IMR-90 (cell line): Measurements from ENCODE around the gene C7.

ENCODE experiments used
- CEBPB ChIP-seq: IDR thresholded peaks from 2 replicates; pipeline ENCODE4 v1.6.1; 2012; ENCODE audit warnings: low read depth, low read length, improper control_type of control experiment
- CHD1 ChIP-seq: IDR thresholded peaks from 2 replicates; pipeline ENCODE4 v1.6.1; 2012; ENCODE audit warnings: low read depth, low read length, improper control_type of control experiment
- ELK1 ChIP-seq: fragments of 150-350 bp; IDR thresholded peaks from 2 replicates; pipeline ENCODE4 v1.6.1; 2016; ENCODE audit warnings: low read depth, mild to moderate bottlenecking, low read length, moderate library complexity, borderline replicate concordance
- MAFK ChIP-seq: IDR thresholded peaks from 2 replicates; pipeline ENCODE4 v1.6.1; 2012; ENCODE audit warnings: low read depth, low read length, improper control_type of control experiment
- MXI1 ChIP-seq: IDR thresholded peaks from 2 replicates; pipeline ENCODE4 v1.6.1; 2012; ENCODE audit warnings: low read depth, mild to moderate bottlenecking, low read length, moderate library complexity, borderline replicate concordance
- NFE2L2 ChIP-seq: fragments of 150-350 bp; IDR thresholded peaks from 2 replicates; pipeline ENCODE4 v1.6.1; 2016; ENCODE audit warnings: low read depth, mild to moderate bottlenecking, low read length
- POLR2A ChIP-seq: IDR thresholded peaks from 2 replicates; pipeline ENCODE4 v1.6.1; 2012; ENCODE audit warnings: mild to moderate bottlenecking, low read depth, low read length
- RAD21 ChIP-seq: IDR thresholded peaks from 2 replicates; pipeline ENCODE4 v1.6.1; 2012; ENCODE audit warnings: low read length, improper control_type of control experiment
- RCOR1 ChIP-seq: IDR thresholded peaks from 2 replicates; pipeline ENCODE4 v1.6.1; 2012; ENCODE audit warnings: mild to moderate bottlenecking, low read length, improper control_type of control experiment; ENCODE audit not compliant: insufficient replicate concordance
- RFX5 ChIP-seq: IDR thresholded peaks from 2 replicates; pipeline ENCODE4 v1.8.0; 2012; ENCODE audit warnings: low read depth, mild to moderate bottlenecking, low read length, moderate library complexity
- SMC3 ChIP-seq: fragments of 150-350 bp; IDR thresholded peaks from 2 replicates; pipeline ENCODE4 v1.6.1; 2016; ENCODE audit warnings: low read depth, mild to moderate bottlenecking, antibody characterized with exemption, low read length, moderate library complexity
- TF ChIP-seq, protein P1 (sequence below): conservative IDR thresholded peaks from 2 replicates; pipeline ENCODE4 v1.5.1; 2012; ENCODE audit warnings: mild to moderate bottlenecking, low read depth, low read length, improper control_type of control experiment
- TF ChIP-seq, protein P2 (sequence below): fragments of 150-350 bp; IDR thresholded peaks from 2 replicates; pipeline ENCODE4 v1.6.1; 2017; ENCODE audit warnings: mild to moderate bottlenecking, antibody characterized with exemption, low read length, low read depth

GRCh38 chr5:40866844-40867243 lies 42.5 kb upstream of the C7 start:
- TF ChIP-seq, protein P1, sequence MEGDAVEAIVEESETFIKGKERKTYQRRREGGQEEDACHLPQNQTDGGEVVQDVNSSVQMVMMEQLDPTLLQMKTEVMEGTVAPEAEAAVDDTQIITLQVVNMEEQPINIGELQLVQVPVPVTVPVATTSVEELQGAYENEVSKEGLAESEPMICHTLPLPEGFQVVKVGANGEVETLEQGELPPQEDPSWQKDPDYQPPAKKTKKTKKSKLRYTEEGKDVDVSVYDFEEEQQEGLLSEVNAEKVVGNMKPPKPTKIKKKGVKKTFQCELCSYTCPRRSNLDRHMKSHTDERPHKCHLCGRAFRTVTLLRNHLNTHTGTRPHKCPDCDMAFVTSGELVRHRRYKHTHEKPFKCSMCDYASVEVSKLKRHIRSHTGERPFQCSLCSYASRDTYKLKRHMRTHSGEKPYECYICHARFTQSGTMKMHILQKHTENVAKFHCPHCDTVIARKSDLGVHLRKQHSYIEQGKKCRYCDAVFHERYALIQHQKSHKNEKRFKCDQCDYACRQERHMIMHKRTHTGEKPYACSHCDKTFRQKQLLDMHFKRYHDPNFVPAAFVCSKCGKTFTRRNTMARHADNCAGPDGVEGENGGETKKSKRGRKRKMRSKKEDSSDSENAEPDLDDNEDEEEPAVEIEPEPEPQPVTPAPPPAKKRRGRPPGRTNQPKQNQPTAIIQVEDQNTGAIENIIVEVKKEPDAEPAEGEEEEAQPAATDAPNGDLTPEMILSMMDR = no peak
- TF ChIP-seq SMC3 (no peak), RAD21 (no peak), MAFK (no peak), ELK1 (no peak), RFX5 (no peak), RCOR1 (no peak), CEBPB (no peak), MXI1 (no peak), POLR2A (no peak), CHD1 (no peak), NFE2L2 (no peak)
- TF ChIP-seq, protein P2, sequence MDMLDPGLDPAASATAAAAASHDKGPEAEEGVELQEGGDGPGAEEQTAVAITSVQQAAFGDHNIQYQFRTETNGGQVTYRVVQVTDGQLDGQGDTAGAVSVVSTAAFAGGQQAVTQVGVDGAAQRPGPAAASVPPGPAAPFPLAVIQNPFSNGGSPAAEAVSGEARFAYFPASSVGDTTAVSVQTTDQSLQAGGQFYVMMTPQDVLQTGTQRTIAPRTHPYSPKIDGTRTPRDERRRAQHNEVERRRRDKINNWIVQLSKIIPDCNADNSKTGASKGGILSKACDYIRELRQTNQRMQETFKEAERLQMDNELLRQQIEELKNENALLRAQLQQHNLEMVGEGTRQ = no peak
